HG03135 (cell line): ENCODE measurements around the gene SP6.

ENCODE experiments used
- ATAC-seq: cut with Tn5 transposase; IDR thresholded peaks from one replicate; pipeline ENCODE4 v1.9.1; 2021; ENCODE audit warnings: mild to moderate bottlenecking, moderate library complexity; ENCODE audit not compliant: unreplicated experiment

SP6 gene

DNA sequence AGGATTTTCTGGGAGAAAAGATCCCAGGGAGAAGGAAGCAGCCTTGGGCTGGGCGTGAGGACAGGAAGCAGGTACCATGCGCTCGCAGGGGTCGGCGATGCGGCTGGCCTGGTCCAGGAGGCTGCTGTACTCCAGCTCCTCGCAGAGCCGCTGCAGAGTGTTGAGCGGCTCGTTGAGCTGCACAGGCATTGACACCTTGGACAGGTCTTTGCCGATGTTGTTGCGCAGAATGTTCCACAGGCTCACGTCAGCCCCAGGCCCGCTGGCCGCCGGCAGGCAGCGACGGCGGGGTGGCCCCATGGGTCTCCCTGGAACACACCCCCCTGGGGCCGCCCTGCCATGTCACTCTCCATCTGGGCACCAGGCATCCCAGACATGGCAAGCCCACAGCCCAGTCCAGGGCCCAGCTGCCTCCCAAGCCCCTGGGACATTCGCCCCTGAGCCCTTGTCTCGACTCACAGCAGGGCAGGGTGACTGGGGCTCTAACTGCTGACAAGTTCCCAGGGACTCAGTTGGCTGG, 37.4 kb downstream of the SP6 start:
- no peak for ATAC-seq

- ATAC-seq, result no peak
These were observed 37.9 kb downstream of the SP6 start for GRCh38 chr17:47813077-47813476.

DNA sequence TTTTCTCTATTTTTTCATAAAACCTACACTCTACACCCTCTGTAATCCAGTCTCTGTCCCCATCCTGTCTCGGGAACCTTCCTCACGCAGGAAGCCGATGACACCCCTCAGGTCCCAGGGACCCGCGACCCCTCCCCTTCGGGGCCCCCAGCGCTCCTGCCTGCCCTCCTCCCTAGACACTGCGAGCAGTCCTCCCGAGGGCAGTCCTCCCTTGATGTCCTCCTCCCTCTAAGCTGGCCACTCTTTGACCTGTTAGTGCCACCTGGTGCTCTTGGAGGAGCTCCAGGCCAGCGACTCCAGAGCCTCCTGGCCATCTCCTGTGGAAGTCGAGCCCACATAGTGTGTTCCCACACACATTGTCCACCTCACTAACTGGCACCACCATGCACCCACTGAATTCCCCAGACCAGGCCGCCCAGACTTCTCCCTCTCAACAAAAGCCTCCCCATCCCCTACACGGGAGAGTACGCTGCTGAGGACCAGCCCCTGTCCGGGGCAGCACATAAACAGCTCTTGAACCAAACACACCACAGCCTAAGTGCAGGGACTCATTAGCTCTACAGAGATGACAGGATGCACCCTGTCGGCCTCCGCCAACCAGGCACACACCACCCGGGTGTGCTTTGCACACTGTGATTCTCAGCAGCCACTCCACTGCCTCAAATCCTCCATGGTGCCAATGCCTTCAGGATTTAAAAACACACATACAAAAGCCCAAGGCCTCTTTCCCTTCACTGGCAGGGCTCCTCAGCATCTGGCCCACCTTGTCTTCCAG, 38.6 kb downstream of the SP6 start:
- ATAC-seq, result no peak

GRCh38 chr17:47811709-47812108, 39.3 kb downstream of the SP6 start:
- ATAC-seq, result no peak

- no peak for ATAC-seq
These were observed 39.9 kb downstream of the SP6 start for GRCh38 chr17:47810901-47811635.

DNA sequence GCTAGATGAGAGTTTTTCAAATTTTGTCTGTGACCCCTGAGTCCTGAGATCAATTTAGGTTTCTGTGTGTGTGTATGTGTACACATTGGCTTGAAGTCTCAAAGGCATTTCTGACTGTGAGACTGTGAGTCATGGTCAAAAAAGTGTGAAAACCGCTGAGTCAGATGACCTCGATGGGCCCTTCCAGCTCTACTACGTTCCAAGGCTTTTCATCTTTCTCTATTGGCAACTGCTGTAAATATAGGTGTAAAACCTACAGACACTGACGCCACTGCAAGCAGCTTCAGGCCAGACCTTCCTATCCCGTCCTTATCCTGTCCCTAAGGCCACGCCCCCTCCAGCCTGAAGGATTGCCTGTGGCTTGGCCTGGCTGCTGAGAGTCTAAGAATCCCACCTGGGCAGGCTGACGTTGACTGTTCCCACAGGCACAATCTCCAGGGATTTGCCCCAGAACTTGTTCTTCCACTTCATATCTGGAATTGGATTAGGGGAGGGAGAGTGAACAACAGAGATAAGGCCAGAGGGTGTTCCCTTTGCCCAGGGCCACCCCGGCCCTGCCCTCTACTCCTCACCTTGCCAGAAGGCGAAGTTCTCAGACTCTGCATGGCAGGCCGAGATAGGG, 40.7 kb downstream of the SP6 start:
- ATAC-seq, result no peak

GRCh38 chr17:47808830-47809480, 42.0 kb downstream of the SP6 start:
- ATAC-seq, result no peak

- ATAC-seq, result no peak
These were observed 42.7 kb downstream of the SP6 start for GRCh38 chr17:47808036-47808829.

DNA sequence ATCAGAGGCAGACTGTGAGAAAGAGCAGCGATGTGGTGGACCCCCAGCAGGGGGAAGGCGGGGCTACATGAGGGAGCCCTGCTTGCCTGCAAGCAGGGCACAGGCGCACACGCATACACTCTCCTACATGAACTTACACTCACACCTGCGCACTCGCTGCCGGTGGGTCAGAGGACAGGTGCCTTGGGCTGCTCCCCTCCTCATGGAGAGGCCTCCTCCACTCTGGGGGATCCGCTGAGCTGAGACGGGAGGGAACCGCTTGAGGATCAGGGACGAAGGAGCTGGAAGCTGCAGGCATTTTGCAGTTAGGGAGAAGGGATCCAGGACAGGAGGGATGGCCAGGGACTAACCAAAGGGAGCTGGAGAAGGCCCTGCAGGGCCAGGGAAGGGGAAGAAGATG, 43.5 kb downstream of the SP6 start:
- no peak for ATAC-seq

GRCh38 chr17:47806913-47807255, 44.1 kb downstream of the SP6 start:
- ATAC-seq, result no peak

DNA sequence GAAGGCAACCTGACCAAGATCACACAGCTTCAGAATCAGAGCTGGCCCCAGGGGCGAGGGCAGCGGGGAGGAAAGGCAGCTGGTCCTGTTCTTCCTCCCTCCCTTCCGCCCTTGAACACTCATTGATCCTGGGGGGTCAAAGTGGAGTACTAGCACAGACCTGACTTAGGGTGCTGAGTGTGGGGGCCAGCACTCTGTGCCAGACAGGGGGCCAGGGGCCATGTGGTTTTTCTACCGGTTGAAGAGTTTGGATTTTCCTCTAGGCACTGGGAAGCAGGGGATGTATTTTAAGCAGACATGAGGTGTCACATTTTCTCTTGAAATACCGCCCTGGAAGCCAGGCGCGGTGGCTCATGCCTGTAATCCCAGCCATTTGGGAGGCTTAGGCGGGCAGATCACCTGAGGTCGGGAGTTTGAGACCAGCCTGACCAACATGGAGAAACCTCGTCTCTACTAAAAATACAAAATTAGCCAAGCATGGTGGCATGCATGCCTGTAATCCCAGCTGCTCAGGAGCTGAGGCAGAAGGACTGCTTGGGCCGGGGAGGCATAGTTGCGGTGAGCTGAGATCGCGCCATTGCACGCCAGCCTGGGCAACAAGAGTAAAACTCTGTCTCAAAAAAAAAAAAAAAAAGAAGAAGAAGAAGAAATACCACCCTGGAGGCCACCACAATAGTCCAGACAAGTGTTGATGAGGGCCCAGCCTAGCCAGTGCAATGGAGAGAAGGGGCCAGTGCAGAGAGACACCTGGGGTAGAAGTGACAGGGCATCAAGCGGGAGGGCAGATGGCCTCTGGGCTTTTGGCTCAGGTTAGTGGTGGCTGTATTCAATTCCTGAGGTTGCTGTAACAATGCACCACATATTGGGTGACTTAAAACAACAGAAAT, 44.7 kb downstream of the SP6 start:
- no peak for ATAC-seq

DNA sequence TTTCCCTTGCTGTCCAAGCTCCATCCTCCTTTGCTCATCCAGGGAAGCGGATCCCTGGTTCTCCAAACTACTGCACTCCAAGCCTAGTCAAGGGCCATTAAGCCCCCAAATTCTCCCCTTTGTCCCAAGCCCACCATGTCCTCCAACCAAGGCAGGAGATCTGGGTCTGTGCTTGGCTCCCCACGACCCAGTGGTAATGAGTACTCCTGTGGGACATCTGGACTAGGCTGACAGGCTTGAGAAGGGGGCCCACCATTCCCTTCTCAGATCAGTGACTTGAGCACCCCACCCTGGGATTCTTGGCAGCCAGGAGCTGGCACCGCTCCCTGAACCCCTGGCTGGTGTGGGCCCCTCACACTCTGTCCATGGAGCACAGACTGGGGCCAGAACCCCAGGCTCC, 46.5 kb downstream of the SP6 start:
- no peak for ATAC-seq

- ATAC-seq, result no peak
These were observed 47.2 kb downstream of the SP6 start for GRCh38 chr17:47803751-47804150.

DNA sequence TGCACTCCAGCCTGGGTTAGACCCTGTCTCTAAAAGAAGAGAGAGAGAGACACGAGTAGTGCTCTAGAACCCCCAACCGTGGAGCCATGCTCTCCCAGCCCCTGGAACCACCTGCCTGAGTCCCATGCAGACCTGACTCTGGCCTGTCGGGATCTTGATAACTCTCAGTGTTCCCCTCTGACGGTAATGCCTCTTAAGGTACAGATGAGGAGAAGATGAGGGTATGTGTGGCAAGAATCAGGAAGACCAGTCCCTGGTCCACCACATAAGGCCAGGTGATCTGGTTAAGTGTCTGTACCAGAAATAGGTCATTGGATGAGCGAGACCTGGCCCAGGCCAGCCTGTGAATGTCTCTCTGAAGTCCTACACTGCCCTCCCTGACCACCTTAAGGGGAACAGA, 47.8 kb downstream of the SP6 start:
- ATAC-seq, result no peak

- ATAC-seq, result no peak
These were observed 48.5 kb downstream of the SP6 start for GRCh38 chr17:47802341-47803022.

- no peak for ATAC-seq
These were observed 49.1 kb downstream of the SP6 start for GRCh38 chr17:47801906-47802305.

DNA sequence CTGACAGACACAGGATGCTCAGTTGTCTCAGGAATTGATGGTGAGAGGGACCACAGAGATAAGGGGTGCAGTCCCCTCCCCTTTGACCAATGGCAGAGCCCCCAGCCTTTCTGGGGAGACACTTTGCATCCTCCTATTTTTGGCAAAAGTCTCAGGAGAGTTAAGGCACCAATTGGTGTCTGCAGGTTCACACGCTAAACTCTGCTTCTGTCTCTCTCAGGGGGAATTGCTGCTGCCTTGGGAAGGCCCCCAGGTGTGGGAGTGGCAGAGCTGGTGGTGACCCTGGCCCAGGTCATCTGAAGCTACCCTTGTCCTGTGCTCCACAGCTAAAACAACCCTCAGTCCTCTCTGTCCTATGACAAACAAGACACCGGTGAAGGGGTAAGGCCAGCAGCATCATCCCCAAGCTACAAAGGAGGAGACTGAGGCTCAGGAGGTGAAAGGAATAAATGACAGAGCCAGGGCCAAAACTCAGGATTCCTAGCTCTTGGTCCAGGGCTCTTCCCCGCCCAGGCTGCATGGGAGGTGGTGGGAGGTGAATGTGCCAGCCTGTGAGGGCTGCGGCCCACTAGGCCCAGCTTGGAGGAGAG, 49.7 kb downstream of the SP6 start:
- no peak for ATAC-seq

- ATAC-seq, result no peak
These were observed 50.3 kb downstream of the SP6 start for GRCh38 chr17:47800686-47801085.

DNA sequence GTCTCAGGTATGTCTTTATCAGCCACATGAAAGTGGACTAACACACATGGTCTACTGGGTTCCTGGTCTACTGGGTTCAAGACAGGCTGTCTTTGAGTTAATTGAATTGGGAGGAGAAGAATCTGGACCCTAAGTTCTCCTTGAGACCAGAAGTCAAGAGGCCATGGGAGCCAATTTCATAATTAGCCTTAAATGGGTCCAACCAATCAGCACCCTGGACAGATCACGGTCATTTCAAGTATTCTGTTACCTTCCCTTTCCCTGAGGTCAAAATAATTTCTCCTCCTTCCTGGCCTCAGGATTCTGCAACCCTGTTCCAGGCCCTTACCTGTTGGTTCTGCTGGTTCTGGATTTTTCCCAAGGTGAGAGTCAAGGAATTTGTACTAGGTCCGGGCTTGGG, 53.2 kb downstream of the SP6 start:
- no peak for ATAC-seq
